Left cardiac atrium (tissue), 4 donors: ENCODE measurements around the gene JMJD7. TPM values are rescaled to one million over a fixed set of nuclear protein-coding genes. Genes with fewer than 3 reads are reported as not detected.
"Not testable (repeated sequence)": the region's sequence is repeated elsewhere in the genome, so short reads cannot be mapped to it uniquely, and the experiment has no call there.

Experiments used
- ATAC-seq, 2 donors: fragments of 200-7000 bp; cut with Tn5 transposase; one replicate each; pipeline ENCODE4 v1.9.1; 2020; ENCODE audit warnings: mild to moderate bottlenecking in 2 of 2, moderate library complexity in 2 of 2
- DNase-seq: peaks from one replicate; pipeline ENCODE4 v3.0.0-alpha.2; 2020
- intact Hi-C, 2 donors: fragments of 100-400 bp; cut with DNase I; formaldehyde crosslinking; loops; one replicate each; pipeline versions ENCODE4 v1.14.1 to v1.15.1; 2022 to 2023
- total RNA-seq, 2 donors: library from RNA; stranded (reverse); fragmentation: NEBNext Ultra II Directional; extraction: Animal tissue kit (Norgen Biotek cat#: 25700); gene quantifications; one replicate each; pipeline ENCODE4 v1.2.1, GENCODE V29; 2021
- donor health status: DM: no; HTN: yes; CAD: no.
- donor health status: DM: no; HTN: yes; CAD: no; lungs with severe emphysema.
- donor health status: DM: yes; HTN: yes; CAD: no.
- donor health status: Dilated cardiomyopathy.

The JMJD7 gene
- total RNA-seq, 2 donors from 2014 or later = 8.8 to 11.7 TPM

- ATAC-seq (no peak), DNase-seq (no peak)
- intact Hi-C loops = loop anchor here (5.0 kb wide), 2 partner anchors 42 to 257 kb away; partner anchors contain the start of genes MAPKBP1 (in 1 of the 2) and TYRO3 (in 1 of the 2)
Observed at GRCh38 chr15:41814534-41814933, 13.4 kb upstream of the JMJD7 start.

GRCh38 chr15:41816788-41817187 lies 11.1 kb upstream of the JMJD7 start:
- DNase-seq = no peak
- intact Hi-C loops = no loop called here
- no peak for ATAC-seq

GRCh38 chr15:41817327-41817726 lies 10.6 kb upstream of the JMJD7 start:
- no peak for ATAC-seq
- intact Hi-C loops = no loop called here
- no peak for DNase-seq

DNA sequence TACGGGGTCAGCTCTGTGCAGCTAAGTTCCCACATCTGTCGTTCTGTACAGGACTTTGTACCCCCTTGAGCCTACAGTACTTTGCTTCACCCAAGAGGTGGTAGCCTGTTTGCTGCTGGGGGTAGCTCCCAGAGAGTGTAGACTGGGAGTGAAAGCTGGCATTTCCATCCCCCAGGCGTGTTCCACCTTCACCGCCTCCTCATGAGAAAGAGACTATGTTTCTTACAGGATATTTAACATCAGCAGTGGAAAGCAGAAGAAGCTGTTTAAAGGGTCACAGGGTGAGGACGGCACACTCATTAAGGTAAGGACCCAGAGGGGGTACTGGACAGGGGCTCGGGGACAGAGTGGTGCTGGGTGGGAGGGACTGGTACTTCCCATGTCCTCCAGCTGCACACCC lies 10.1 kb upstream of the JMJD7 start:
- intact Hi-C loops = no loop called here
- DNase-seq (no peak), ATAC-seq (no peak)

DNA sequence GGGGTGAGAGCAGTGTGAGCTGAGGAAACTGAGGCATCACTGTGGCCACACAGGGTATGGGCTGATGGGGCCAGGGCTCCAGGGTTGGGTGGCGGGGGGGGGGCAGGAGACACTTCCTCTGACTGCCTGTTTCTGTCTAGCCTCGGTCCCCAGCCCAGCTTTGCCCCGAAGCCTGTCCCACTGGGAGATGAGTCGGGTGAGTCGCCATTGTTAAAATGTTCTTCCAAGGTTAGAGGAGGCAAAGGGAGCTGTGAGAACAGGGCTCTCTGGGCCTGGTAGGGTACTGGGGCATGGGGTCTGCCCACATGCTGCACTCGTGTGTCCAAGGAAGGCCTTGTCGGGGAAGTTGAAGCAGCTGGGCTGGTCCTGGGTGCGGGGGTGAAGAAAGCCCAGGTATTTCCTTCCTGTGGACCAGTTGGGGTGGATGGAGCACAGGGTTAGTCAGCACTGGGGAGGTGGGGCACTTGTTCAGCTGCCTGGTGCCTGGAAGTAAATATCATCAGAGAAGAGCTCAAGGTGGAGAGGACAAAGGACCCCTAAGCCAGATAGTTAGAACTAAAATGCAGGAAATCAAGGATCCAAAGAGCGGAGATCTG lies 8.3 kb upstream of the JMJD7 start:
- DNase-seq = no peak
- intact Hi-C loops = no loop called here
- ATAC-seq = no peak

DNA sequence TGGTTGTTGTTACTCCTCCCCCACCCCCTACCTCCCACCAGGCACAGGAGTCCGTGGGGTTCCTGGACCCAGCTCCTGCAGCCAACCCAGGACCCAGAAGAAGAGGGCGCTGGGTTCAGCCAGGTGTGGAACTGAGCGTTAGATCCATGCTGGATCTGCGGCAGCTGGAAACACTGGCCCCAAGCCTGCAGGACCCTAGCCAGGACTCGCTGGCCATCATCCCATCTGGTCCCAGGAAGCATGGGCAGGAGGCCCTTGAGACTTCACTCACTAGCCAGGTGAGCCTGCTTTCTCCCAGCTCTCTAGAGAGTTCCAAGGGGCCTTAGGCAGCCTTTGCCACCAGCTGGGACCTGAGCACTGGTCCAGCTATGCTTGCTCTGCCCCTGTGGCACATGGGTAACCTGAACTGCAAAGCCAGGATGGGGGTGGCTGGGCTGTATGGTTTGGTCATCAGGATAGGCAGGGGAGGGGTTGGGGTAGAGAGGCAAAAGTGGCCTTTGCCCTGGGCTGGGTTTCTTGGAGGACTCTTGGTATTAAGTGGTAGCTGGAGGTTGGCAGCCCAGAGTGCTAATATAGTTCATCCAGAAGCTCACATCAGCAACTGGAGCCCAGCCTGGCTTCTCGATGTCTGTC lies 7.0 kb upstream of the JMJD7 start:
- intact Hi-C loops = no loop called here
- DNase-seq = peak; percentile 16
- ATAC-seq = no peak

DNA sequence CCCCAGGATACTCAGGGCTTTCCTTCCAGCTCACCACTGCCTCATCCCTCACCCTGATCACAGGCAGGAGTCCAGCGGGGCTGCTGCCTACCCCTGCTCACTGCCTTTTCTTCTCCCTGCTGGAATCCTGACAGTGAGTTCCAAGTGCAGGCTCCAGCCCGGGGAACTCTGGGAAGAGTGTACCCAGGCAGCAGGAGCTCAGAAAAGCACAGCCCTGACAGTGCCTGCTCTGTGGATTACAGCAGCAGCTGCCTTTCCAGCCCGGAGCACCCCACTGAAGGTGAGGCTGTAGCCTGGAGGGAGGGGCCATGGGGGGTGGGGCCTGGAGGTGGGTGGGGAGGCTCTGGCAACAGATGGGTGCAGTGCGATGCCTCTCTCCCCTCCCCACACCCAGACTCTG lies 6.1 kb upstream of the JMJD7 start:
- DNase-seq = peak; percentile 11
- ATAC-seq = no peak
- intact Hi-C loops = no loop called here

- ATAC-seq = no peak
- peak; percentile 6 for DNase-seq
- intact Hi-C loops = no loop called here
Observed at GRCh38 chr15:41822471-41822870, 5.4 kb upstream of the JMJD7 start.

DNA sequence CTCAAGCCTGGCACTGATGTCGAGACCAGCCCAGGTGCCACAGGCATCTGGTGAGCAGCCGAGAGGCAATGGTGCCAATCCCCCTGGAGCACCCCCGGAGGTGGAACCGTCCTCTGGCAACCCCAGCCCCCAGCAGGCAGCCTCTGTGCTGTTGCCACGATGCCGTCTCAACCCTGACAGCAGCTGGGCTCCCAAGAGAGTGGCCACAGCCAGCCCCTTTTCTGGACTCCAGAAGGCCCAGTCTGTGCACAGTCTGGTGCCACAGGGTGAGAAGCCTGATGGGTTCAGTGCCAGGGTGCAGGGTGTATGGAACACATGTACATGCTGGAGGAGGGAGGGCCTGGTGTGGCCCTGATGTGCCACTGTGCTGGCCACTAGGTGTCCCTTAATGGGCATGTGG lies 4.9 kb upstream of the JMJD7 start:
- intact Hi-C loops = no loop called here
- DNase-seq (peak; percentile 21), ATAC-seq (no peak)

- DNase-seq (no peak), ATAC-seq (no peak)
- intact Hi-C loops = no loop called here
Observed at GRCh38 chr15:41823502-41823901, 4.4 kb upstream of the JMJD7 start.

DNA sequence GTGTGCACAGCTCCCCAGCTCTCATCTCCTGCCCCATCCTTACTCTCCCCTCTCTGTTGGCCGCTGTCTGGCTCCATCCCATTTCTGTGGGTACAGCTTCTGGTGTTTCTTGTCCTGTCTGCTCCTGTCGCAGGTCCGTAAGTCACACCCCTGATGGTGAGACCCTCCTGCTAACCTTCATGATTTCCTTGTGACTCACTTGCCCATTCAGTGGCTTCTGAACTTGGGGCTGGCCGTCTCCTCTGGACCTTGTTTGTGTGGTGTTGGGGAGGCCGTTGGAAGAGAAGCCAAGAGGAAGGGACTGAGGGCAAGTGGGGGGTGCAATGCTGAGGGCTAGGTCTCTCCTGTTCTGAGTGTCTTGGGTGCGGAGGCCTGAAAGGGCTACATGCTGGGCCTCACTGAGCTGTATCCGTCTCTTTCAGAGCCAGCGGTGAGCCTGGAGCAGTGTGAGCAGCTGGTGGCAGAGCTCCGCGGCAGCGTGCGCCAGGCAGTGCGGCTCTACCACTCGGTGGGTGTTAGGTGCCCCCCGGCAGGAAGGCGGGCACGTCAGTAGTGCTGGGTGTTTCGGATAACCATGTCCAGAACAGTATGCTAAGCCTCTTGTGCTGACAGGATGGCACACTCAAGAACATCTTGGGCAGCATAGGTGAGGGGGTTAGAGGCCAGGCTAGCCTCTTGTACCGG lies 3.7 kb upstream of the JMJD7 start:
- DNase-seq (no peak), ATAC-seq (no peak)
- intact Hi-C loops = no loop called here

- DNase-seq = no peak
- no peak for ATAC-seq
- intact Hi-C loops = no loop called here
Observed at GRCh38 chr15:41825145-41825544, 2.7 kb upstream of the JMJD7 start.

DNA sequence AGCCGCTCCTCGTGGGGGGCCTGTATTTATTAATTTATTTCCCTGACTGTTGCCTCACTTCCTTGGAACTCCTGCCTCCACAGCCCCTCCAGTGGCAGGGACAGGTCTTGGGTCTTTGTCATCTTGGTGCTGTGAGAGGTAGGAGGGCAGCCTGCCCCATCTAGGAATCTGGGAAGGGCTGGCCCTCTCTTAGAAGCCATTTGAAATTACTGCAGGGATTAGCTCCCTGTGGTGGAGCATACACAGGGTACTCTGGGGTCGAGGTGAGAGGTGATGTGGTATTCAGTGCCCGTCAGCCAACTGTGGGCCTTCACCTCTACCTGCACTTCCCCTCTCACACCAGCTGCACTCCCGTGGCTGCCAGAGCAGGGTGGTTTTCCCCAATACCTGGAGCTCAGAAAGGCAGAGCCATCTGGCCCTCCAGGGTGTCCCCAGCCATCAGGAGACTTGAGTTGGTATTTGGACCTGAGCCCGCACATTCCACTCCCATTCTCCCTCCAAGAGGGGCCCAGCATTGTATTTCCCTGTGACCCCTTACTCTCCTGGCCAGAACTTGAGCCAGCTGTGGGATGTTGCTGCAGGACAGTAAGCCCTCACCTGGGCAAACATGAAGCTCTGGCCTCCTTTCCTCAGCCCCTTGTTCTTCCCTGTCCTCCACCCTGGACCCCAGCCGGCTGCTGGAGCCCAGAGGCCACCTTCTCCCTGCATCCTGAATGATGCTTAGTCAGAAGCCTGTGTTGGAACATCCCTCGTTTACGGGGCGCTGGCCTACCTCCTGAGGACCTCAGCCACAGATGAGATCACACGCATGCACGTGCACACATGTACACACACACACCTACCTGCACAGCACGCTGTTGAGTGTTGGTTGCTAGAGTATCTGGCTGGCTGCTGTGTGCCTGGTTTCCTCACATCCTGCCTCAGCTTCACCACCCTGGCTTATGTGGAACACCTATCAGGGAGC lies 2.0 kb upstream of the JMJD7 start:
- ATAC-seq (no peak), DNase-seq (no peak)
- intact Hi-C loops = no loop called here

DNA sequence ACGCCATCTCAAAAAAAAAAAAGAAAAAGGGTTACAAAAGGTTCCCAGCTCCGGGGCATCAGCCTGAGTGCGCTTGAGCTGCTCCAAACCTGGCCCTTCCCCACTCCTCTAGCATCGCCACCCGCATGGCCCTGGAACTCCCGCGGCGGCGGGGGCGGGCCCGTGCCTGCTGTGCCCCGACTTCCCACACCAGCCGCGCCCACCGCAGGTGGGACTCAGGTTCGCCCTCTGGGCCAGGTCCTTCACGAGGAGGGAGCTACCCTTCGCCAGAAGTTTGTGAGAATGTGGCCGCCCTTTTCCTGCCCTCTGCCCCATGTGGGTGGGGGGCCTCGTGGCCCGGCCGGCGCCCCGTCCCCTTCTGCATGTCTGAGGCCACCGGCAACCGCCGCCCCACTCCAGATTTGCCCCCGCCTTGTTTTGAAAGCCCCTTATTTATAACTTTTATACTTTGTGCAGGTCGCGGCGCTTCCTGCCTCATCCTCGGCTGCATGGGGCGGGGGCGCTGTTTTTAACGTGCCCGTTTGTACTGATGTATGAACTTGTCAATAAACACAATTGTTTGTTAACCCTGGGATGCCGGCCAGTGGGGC lies 507 bp upstream of the JMJD7 start:
- ATAC-seq (peak in 1 of 2 donors; percentile 19), DNase-seq (no peak)
- intact Hi-C loops = no loop called here

- no peak for DNase-seq
- intact Hi-C loops = no loop called here
- no peak for ATAC-seq
Observed at GRCh38 chr15:41828807-41829141, 882 bp downstream of the JMJD7 start.

DNA sequence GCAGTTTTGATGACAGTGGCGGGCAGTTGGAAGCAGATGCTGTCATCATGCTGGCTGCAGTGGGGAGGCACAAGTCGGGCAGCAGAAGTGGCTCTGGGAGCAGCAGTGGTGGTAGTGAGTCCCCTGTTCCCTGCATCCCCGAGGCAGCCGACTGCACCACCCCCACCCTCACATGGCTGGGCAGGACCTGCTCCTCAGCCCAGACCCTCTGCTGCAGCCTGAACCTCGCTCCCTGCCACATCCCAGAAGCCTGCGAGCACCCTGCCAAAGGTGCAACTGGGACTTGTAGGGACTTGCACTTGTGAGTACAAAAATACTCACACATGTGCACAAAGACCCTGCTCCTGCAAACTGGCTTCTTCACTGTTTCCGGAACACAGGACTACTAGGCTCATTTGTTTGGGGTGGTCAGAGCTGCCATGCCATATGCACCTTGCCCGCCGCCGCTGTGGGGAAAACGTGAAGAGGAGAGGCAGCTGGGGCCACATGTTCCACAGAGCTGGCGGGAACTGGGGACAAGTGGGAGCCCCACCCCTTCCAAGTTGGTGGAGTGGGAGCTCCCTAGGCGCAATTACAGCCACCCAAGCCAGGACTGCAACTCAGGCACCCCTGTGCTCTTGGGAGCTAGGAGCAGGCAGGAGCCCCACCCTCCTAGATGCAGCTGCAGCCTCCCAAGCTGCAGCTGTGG lies 2.2 kb downstream of the JMJD7 start:
- DNase-seq (no peak), ATAC-seq (no peak)
- intact Hi-C loops = no loop called here

DNA sequence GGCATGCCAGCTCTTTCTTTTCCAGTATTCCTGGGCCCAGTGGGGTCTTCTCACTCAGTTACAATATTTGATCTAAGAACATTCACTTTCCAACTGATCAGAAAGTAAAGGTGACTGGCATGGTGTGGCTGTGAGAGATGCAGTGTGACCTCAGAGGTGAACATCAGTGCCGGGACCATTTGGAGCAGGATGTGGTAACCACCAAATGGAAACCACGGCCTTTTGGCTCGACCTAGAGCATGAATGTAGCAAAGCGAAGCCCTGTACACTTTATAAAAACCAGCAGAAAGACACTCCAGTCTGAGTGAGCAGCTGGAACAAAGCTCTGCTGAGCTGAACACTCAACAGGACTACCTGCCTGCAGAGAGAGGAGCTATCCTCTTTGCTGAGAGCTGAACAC lies 3.4 kb downstream of the JMJD7 start:
- ATAC-seq, DNase-seq, intact Hi-C loops: not testable (repeated sequence)

GRCh38 chr15:41832208-41832607 lies 4.3 kb downstream of the JMJD7 start:
- intact Hi-C loops = no loop called here
- ATAC-seq = no peak
- no peak for DNase-seq

- intact Hi-C loops = no loop called here
- no peak for ATAC-seq
- no peak for DNase-seq
Observed at GRCh38 chr15:41832875-41833274, 5.0 kb downstream of the JMJD7 start.
